Lower lobe of right lung (tissue), 2 donors: ENCODE measurements around the gene C2orf81. TPM values are rescaled to one million over a fixed set of nuclear protein-coding genes. Genes with fewer than 3 reads are reported as not detected.
"Not testable (repeated sequence)": the region's sequence is repeated elsewhere in the genome, so short reads cannot be mapped to it uniquely, and the experiment has no call there.

Experiments used
- ATAC-seq, 2 donors: fragments of 200-7000 bp; cut with Tn5 transposase; one replicate each; pipeline ENCODE4 v1.9.1; 2020 to 2022; ENCODE audit warnings: mild to moderate bottlenecking in 2 of 2, moderate library complexity in 2 of 2
- DNase-seq: peaks from one replicate; pipeline ENCODE4 v3.0.0-alpha.2; 2020
- H3K27ac ChIP-seq: fragments of 200-600 bp; one replicate; pipeline ENCODE4 v1.8.0; 2022
- H3K27me3 ChIP-seq: fragments of 200-600 bp; one replicate; pipeline ENCODE4 v1.8.0; 2022; ENCODE audit warnings: low read depth
- H3K36me3 ChIP-seq: fragments of 200-600 bp; one replicate; pipeline ENCODE4 v1.8.0; 2022; ENCODE audit warnings: mild to moderate bottlenecking
- H3K4me1 ChIP-seq: fragments of 200-600 bp; one replicate; pipeline ENCODE4 v1.8.0; 2022
- H3K4me3 ChIP-seq: fragments of 200-600 bp; one replicate; pipeline ENCODE4 v1.8.0; 2022; ENCODE audit warnings: mild to moderate bottlenecking
- H3K9me3 ChIP-seq: fragments of 200-600 bp; one replicate; pipeline ENCODE4 v1.8.0; 2022
- CTCF ChIP-seq: fragments of 200-600 bp; IDR thresholded peaks from one replicate; pipeline ENCODE4 v1.8.0; 2022; ENCODE audit warnings: antibody characterized with exemption, mild to moderate bottlenecking
- intact Hi-C: fragments of 100-400 bp; cut with DNase I; formaldehyde crosslinking; loops from one replicate; pipeline ENCODE4 v1.11.0; 2022
- total RNA-seq: library from RNA; stranded (reverse); fragmentation: NEBNext Ultra II Directional; extraction: Animal tissue kit (Norgen Biotek cat#: 25700); gene quantifications from one replicate; pipeline ENCODE4 v1.2.1, GENCODE V29; 2021
- donor health status: DM: no; HTN: yes; CAD: no; lungs with severe emphysema.

The C2orf81 gene
- total RNA-seq, 1 donor from 2014 or later, result 10.0 TPM

DNA sequence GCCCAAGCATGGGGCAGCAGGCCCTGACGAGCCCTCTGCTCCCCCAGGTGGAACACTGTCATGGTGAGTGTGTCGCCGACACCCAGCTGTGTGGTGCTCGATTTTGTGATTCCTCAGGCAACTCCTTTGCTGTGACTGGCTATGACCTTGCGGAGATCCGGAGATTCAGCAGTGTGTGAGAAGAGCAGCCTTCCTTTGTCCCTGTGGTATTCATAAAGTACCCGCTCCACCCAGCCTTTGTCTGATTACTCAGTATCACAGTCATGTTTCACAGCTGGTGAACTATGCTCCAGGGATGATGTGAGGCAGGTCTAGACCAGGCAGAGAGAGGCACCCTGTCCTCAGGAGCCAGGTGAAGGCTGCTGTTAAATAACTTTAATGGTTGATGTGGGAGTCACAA lies 4.1 kb upstream of the C2orf81 start:
- H3K36me3 ChIP-seq, result peaks cover 50% of the 10 kb centered on the region
- intact Hi-C loops, result no loop called here
- DNase-seq (no peak), ATAC-seq (no peak)
- TF ChIP-seq CTCF, result no peak
- no peak overlapping the region for H3K4me3 ChIP-seq
- H3K4me1 ChIP-seq, result peaks cover 14% of the 10 kb centered on the region
- no peak overlapping the region for H3K27ac ChIP-seq
- H3K9me3 ChIP-seq, result no peaks in the 10 kb centered on the region
- H3K27me3 ChIP-seq, result no peaks in the 10 kb centered on the region

DNA sequence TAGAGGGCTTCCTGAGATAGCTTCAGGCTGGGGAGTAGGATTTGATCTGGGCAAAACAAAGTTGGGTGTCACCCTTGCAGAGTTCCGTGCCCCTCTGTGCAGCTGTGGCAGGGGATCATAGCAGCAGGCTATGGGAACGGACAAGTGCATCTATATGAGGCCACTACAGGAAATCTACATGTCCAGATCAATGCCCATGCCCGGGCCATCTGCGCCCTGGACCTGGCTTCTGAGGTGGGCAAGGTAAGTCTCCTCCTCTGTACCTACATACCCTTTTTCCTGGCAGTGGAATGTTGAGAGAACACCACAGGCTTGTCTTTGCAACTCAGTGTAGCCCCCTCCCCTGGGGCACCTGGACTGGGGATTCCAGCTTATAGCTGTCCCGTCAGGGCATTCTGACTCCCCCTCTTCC lies 3.6 kb upstream of the C2orf81 start:
- no peak for TF ChIP-seq CTCF
- Histone ChIP-seq H3K9me3 (no peaks in the 10 kb centered on the region), H3K27me3 (no peaks in the 10 kb centered on the region), H3K36me3 (peaks cover 45% of the 10 kb centered on the region), H3K4me1 (peaks cover 17% of the 10 kb centered on the region), H3K27ac (no peak overlapping the region), H3K4me3 (no peak overlapping the region)
- no peak for ATAC-seq
- DNase-seq, result no peak
- intact Hi-C loops, result no loop called here

DNA sequence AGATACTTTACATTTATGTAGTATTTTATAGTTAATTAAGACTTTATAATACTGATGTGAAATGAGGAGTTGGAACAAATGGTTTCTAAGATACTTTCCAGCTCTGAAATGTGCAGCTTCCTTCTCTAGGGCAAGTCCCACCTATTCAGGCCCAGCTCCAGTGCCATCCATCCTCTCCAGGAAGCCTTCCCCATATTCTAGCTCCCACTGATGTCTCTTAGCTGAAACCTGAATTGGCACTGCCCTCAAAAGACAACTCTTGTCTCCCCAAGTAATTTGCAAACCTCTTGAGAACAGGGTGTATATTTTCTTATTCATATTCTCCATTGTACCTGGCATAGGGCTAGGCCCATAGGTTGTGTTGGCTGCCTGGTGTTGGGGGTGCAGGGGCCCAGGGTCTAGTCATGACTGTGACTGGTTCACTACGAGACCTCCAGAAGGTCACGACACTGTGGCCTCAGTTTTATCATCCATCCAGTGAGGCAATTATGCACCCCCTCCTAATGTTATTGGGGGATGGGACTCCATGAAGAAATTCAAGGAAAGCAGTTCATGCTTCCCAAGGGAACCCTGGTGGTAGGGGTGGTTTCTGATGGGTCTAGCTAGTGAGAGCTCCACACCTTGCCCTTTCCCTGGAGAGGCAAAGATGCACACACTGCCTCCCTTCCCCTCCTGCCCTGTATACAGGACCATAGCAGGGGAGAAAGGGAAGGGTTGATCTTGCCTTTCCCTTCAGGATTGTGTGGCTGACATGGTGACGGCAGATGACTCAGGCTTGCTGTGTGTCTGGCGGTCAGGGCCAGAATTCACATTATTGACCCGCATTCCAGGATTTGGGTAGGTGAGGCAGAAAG lies 2.9 kb upstream of the C2orf81 start:
- Histone ChIP-seq H3K4me3 (no peak overlapping the region), H3K27ac (no peak overlapping the region), H3K27me3 (no peaks in the 10 kb centered on the region), H3K36me3 (peaks cover 39% of the 10 kb centered on the region), H3K4me1 (peaks cover 17% of the 10 kb centered on the region), H3K9me3 (no peaks in the 10 kb centered on the region)
- ATAC-seq (no peak), DNase-seq (no peak)
- no peak for TF ChIP-seq CTCF
- intact Hi-C loops, result no loop called here

GRCh38 chr2:74423231-74424095 lies 2.0 kb upstream of the C2orf81 start:
- Histone ChIP-seq H3K27ac (no peak overlapping the region), H3K27me3 (no peaks in the 10 kb centered on the region)
- DNase-seq, result no peak

GRCh38 chr2:74420443-74421103 lies 846 bp downstream of the C2orf81 start:
- Histone ChIP-seq H3K4me3 (peak overlapping the region; percentile 84), H3K4me1 (peaks cover 31% of the 10 kb centered on the region), H3K27ac (peak overlapping the region; percentile 84)
- ATAC-seq, DNase-seq, intact Hi-C loops, H3K27me3 ChIP-seq, H3K36me3 ChIP-seq, H3K9me3 ChIP-seq: not testable (repeated sequence)

More at GRCh38 chr2:74423231-74424095, 2.0 kb upstream of the C2orf81 start:
- no peak for ATAC-seq
- H3K36me3 ChIP-seq, result peaks cover 30% of the 10 kb centered on the region
- intact Hi-C loops, result no loop called here
- H3K4me1 ChIP-seq, result peaks cover 23% of the 10 kb centered on the region
- H3K9me3 ChIP-seq, result no peaks in the 10 kb centered on the region
- TF ChIP-seq CTCF, result no peak
- H3K4me3 ChIP-seq, result no peak overlapping the region
